Uterus (tissue), 2 donors: Measurements from ENCODE around the gene TRIM41.
A peak's percentile ranks its signal among the peaks of the same experiment; 100 is the strongest.

ENCODE experiments used
- POLR2A ChIP-seq, 2 donors: fragments of 450-650 bp; IDR thresholded peaks; one replicate each; pipeline ENCODE4 v1.6.1; 2016; ENCODE audit warnings: antibody characterized with exemption in 2 of 2, mild to moderate bottlenecking in 1 of 2, moderate library complexity in 1 of 2
- TF ChIP-seq, protein P1 (sequence below), 4 experiments: fragments of 200-600 bp in 2 of 4; fragments of 450-650 bp in 2 of 4; sonication (generic) in 2 of 4; IDR thresholded peaks; one replicate each; pipeline ENCODE4 v1.5.1; 2016 to 2019; ENCODE audit warnings: antibody characterized with exemption in 4 of 4, mild to moderate bottlenecking in 2 of 4, moderate library complexity in 1 of 4

DNA sequence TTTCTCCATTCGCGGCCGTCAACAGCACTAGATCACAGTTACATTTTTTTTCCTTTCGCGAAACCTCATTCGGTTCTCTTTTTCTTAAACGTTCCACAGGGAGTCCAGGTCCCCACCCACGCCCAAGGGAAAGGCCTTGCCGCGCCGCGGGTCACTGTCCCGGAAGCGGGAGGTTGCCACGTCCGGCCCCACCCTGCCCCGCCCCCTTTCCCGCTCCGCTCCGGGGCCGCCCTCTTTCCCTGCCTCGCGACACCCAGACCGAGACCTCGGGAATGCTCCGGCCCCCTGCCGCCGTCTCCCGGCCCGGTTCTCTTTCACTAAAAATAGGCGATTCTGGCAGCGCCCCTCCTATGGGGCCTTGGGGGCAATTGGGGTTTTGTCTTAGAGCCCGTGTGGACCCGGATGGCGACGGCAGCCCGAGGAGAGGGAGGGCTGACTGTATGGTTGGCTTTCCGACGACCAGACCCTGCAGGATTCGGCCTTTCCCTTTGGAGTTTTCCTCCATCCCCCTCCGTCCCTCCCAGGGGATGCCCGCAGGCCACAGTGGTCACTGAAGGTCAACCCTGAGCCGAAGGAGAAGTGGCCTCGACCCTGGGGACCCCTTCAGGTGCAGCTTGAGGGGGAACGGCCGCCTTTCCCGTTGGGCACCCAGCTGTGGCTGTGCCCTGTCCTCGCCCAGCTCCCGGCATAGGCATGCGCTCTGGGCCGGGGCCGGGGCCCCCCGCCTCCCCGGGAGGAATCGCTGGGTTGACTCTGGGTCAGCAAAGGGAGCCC, 23.4 kb downstream of the TRIM41 start:
- TF ChIP-seq, protein P1, sequence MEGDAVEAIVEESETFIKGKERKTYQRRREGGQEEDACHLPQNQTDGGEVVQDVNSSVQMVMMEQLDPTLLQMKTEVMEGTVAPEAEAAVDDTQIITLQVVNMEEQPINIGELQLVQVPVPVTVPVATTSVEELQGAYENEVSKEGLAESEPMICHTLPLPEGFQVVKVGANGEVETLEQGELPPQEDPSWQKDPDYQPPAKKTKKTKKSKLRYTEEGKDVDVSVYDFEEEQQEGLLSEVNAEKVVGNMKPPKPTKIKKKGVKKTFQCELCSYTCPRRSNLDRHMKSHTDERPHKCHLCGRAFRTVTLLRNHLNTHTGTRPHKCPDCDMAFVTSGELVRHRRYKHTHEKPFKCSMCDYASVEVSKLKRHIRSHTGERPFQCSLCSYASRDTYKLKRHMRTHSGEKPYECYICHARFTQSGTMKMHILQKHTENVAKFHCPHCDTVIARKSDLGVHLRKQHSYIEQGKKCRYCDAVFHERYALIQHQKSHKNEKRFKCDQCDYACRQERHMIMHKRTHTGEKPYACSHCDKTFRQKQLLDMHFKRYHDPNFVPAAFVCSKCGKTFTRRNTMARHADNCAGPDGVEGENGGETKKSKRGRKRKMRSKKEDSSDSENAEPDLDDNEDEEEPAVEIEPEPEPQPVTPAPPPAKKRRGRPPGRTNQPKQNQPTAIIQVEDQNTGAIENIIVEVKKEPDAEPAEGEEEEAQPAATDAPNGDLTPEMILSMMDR (IDR thresholded peaks at IDR 0.05) = no peak
- peak; percentile 57 to 71 for TF ChIP-seq POLR2A (IDR thresholded peaks at IDR 0.05)
